Bronchial epithelial cell (primary cell): ENCODE data around the gene ZBTB18. TPM values are rescaled to one million over a fixed set of nuclear protein-coding genes. Genes with fewer than 3 reads are reported as not detected.

Experiments used
- DNase-seq: peaks from one replicate; pipeline ENCODE4 v3.0.0-alpha.2; 2010; ENCODE audit warnings: low read depth
- FAIRE-seq: peaks from 2 replicates; lab custom pipeline; 2011; peaks lifted over from hg19 to GRCh38; lab: Jason Lieb, UNC
- H3K27me3 ChIP-seq: 2 replicates; pipeline ENCODE4 v1.5.1; 2011; ENCODE audit warnings: low read length; ENCODE audit not compliant: control insufficient read depth, insufficient read depth
- H3K36me3 ChIP-seq: 2 replicates; pipeline ENCODE4 v1.5.1; 2011; ENCODE audit warnings: low read length; ENCODE audit not compliant: control insufficient read depth, insufficient read depth
- H3K4me3 ChIP-seq: 2 replicates; pipeline ENCODE4 v1.5.1; 2011; ENCODE audit warnings: mild to moderate bottlenecking, low read depth, low read length, control low read depth
- total RNA-seq: library from RNA; depleted of rRNA; stranded (reverse); fragments of >200 nt; gene quantifications from 2 replicates; pipeline ENCODE4 v1.2.1, GENCODE V29; 2014
- TF ChIP-seq, protein P1 (sequence below): IDR thresholded peaks from 2 replicates; pipeline ENCODE4 v1.5.1; 2011; ENCODE audit warnings: mild to moderate bottlenecking, moderate library complexity, low read length, control low read depth, inconsistent platforms; ENCODE audit not compliant: insufficient read depth, severe bottlenecking

The ZBTB18 gene
- total RNA-seq, 1 donor from 2014 or later, result 6.8 TPM

GRCh38 chr1:244028701-244029100 lies 22.4 kb upstream of the ZBTB18 start:
- DNase-seq, result no peak
- Histone ChIP-seq H3K27me3 (no peaks in the 10 kb centered on the region), H3K36me3 (no peaks in the 10 kb centered on the region), H3K4me3 (no peak overlapping the region)
- TF ChIP-seq, protein P1, sequence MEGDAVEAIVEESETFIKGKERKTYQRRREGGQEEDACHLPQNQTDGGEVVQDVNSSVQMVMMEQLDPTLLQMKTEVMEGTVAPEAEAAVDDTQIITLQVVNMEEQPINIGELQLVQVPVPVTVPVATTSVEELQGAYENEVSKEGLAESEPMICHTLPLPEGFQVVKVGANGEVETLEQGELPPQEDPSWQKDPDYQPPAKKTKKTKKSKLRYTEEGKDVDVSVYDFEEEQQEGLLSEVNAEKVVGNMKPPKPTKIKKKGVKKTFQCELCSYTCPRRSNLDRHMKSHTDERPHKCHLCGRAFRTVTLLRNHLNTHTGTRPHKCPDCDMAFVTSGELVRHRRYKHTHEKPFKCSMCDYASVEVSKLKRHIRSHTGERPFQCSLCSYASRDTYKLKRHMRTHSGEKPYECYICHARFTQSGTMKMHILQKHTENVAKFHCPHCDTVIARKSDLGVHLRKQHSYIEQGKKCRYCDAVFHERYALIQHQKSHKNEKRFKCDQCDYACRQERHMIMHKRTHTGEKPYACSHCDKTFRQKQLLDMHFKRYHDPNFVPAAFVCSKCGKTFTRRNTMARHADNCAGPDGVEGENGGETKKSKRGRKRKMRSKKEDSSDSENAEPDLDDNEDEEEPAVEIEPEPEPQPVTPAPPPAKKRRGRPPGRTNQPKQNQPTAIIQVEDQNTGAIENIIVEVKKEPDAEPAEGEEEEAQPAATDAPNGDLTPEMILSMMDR, result no peak
- no peak for FAIRE-seq

DNA sequence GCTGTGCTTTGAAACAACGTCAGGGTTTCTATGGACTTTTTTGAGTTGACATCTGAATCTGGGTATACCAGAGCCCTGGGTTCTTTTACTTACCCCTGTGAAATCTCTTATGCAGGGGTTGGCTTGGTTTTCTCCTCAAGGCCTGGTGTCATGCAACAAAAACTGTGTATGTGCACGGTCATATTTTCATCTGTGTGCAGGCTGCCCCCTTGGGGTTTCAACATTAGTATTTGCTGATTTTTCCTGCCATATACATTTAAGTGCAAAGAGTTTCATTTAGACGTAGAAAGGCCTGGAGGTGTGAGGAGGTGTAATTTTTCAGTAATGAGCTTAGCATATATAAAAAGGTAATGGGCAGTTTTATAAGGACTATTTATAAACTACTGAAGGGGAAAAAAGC lies 22.0 kb upstream of the ZBTB18 start:
- TF ChIP-seq, protein P1, result no peak
- H3K36me3 ChIP-seq, result no peaks in the 10 kb centered on the region
- no peak overlapping the region for H3K4me3 ChIP-seq
- H3K27me3 ChIP-seq, result no peaks in the 10 kb centered on the region
- FAIRE-seq (no peak), DNase-seq (no peak)

GRCh38 chr1:244030481-244031040 lies 20.5 kb upstream of the ZBTB18 start:
- Histone ChIP-seq H3K4me3 (no peak overlapping the region), H3K27me3 (no peaks in the 10 kb centered on the region), H3K36me3 (no peaks in the 10 kb centered on the region)
- no peak for FAIRE-seq
- no peak for DNase-seq
- TF ChIP-seq, protein P1, result no peak

DNA sequence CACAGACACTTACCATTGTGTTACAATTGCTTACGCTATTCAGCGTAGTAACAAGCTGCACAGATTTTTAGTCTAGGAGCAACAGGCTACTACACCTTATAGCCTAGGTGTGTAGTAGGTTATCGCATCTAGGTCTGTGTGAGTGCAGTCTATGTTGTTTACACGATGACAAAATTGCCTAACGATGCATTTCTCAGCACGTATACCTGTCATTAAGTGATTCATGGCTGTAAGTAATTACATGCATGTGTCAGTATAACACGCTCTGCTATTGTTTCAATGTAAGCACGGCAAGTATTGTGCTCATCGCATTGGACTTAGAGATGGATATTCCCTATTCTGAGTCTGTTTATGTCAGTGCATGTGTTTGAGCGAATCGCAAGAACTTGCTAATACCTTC lies 15.7 kb upstream of the ZBTB18 start:
- DNase-seq (no peak), FAIRE-seq (no peak)
- Histone ChIP-seq H3K4me3 (no peak overlapping the region), H3K36me3 (no peaks in the 10 kb centered on the region), H3K27me3 (no peaks in the 10 kb centered on the region)
- TF ChIP-seq, protein P1, result no peak

GRCh38 chr1:244037252-244037651 lies 13.8 kb upstream of the ZBTB18 start:
- no peak for FAIRE-seq
- TF ChIP-seq, protein P1, result no peak
- Histone ChIP-seq H3K36me3 (no peaks in the 10 kb centered on the region), H3K27me3 (no peaks in the 10 kb centered on the region), H3K4me3 (no peak overlapping the region)
- no peak for DNase-seq

DNA sequence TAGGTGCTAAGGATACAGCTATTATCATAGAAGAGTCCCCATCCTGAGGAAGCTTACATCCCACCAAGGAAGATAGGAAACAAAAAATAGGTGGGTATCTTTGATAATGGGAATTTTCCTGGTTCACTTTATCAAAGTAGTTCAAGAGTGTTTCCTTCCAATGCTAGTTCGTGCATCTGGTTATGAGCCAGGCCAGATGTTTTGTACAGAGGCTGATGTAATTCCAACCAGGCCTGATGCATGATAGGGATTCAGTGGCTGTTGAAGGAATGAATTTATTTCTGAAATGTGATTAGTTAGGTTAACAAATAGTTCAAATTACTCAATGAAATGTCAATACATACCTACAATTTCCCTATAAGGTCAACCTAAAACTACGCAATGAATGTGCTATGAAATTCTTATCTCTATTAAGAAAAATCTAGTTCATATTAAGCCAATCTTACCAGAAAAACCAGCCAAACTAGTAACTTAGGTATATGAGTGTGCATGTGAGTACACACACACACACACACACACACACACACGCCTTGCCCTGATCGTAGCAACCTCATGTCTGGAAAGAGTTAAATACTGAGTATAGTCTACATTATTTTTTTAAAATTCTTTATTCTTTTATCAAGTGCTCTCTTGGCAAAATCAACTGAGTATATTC lies 9.5 kb upstream of the ZBTB18 start:
- FAIRE-seq, result no peak
- Histone ChIP-seq H3K27me3 (no peaks in the 10 kb centered on the region), H3K36me3 (no peaks in the 10 kb centered on the region), H3K4me3 (no peak overlapping the region)
- TF ChIP-seq, protein P1, result no peak
- DNase-seq, result peak; percentile 11
